Ishikawa (cell line): ENCODE results near the gene NR1D1.

Source experiments
- CEBPB ChIP-seq: IDR thresholded peaks from 2 replicates; pipeline ENCODE4 v1.6.1; 2012
- CREB1 ChIP-seq: IDR thresholded peaks from 2 replicates; pipeline ENCODE4 v1.6.1; 2012; ENCODE audit warnings: low read depth
- EGR1 ChIP-seq: IDR thresholded peaks from 2 replicates; pipeline ENCODE4 v1.6.1; 2012
- EP300 ChIP-seq: IDR thresholded peaks from 2 replicates; pipeline ENCODE4 v1.6.1; 2012; ENCODE audit warnings: borderline replicate concordance
- FOXM1 ChIP-seq: IDR thresholded peaks from 2 replicates; pipeline ENCODE4 v1.6.1; 2012; ENCODE audit warnings: low read depth, borderline replicate concordance
- MAX ChIP-seq: IDR thresholded peaks from 2 replicates; pipeline ENCODE4 v1.6.1; 2012
- NFIC ChIP-seq: IDR thresholded peaks from 2 replicates; pipeline ENCODE4 v1.6.1; 2012
- RAD21 ChIP-seq: IDR thresholded peaks from 2 replicates; pipeline ENCODE4 v1.6.1; 2012; ENCODE audit warnings: low read depth
- TAF1 ChIP-seq: IDR thresholded peaks from 2 replicates; pipeline ENCODE4 v1.6.1; 2012; ENCODE audit warnings: low read depth, mild to moderate bottlenecking
- TCF12 ChIP-seq: IDR thresholded peaks from 2 replicates; pipeline ENCODE4 v1.6.1; 2012; ENCODE audit warnings: low read depth
- TEAD4 ChIP-seq: IDR thresholded peaks from 2 replicates; pipeline ENCODE4 v1.6.1; 2012
- USF1 ChIP-seq: IDR thresholded peaks from 2 replicates; pipeline ENCODE4 v1.6.1; 2012
- YY1 ChIP-seq: IDR thresholded peaks from 2 replicates; pipeline ENCODE4 v1.6.1; 2012; ENCODE audit warnings: low read depth
- ZBTB7A ChIP-seq: IDR thresholded peaks from 2 replicates; pipeline ENCODE4 v1.6.1; 2012; ENCODE audit warnings: low read depth
- TF ChIP-seq, protein P1 (sequence below): IDR thresholded peaks from 2 replicates; pipeline ENCODE4 v1.6.1; 2012; ENCODE audit warnings: low read depth, mild to moderate bottlenecking

NR1D1 gene

GRCh38 chr17:40103688-40104087 is 3.3 kb upstream of the NR1D1 start:
- TF ChIP-seq NFIC = no peak
- TF ChIP-seq TCF12 = no peak
- no peak for TF ChIP-seq YY1
- no peak for TF ChIP-seq EGR1
- TF ChIP-seq FOXM1 = no peak
- TF ChIP-seq RAD21 = no peak
- no peak for TF ChIP-seq TEAD4
- TF ChIP-seq, protein P1, sequence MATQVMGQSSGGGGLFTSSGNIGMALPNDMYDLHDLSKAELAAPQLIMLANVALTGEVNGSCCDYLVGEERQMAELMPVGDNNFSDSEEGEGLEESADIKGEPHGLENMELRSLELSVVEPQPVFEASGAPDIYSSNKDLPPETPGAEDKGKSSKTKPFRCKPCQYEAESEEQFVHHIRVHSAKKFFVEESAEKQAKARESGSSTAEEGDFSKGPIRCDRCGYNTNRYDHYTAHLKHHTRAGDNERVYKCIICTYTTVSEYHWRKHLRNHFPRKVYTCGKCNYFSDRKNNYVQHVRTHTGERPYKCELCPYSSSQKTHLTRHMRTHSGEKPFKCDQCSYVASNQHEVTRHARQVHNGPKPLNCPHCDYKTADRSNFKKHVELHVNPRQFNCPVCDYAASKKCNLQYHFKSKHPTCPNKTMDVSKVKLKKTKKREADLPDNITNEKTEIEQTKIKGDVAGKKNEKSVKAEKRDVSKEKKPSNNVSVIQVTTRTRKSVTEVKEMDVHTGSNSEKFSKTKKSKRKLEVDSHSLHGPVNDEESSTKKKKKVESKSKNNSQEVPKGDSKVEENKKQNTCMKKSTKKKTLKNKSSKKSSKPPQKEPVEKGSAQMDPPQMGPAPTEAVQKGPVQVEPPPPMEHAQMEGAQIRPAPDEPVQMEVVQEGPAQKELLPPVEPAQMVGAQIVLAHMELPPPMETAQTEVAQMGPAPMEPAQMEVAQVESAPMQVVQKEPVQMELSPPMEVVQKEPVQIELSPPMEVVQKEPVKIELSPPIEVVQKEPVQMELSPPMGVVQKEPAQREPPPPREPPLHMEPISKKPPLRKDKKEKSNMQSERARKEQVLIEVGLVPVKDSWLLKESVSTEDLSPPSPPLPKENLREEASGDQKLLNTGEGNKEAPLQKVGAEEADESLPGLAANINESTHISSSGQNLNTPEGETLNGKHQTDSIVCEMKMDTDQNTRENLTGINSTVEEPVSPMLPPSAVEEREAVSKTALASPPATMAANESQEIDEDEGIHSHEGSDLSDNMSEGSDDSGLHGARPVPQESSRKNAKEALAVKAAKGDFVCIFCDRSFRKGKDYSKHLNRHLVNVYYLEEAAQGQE = no peak
- TF ChIP-seq EP300 = no peak
- TF ChIP-seq TAF1 = no peak
- no peak for TF ChIP-seq MAX
- TF ChIP-seq ZBTB7A = no peak

DNA sequence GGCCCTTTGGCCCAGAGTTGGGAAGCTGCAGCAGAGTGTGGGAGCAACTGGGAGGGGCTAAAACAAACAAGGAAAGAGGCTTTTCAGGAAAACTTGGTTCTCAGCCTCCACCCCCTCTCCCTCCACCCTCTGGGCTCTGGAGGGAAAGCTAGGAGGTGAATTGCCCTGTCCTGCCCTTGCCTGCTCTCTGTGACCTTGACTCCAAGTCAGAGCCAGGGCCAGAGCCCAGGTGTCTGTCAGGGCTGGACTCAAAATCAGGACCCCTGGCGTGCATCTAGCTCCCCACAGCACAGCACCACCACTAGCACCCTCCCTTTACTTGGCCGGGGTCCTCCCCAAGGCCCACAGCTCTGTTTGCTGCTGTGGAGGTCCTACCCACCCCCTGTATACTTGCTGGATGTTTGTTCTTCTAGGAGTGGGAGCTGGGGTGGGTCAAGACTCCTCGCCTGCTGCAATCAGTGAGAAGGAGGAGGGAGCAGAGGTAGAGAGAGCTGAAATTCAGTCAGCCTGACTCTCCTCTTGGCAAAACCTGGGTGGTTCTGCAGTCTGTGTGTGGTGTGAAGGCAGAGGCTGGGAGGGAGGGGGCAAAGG is 2.8 kb upstream of the NR1D1 start:
- no peak for TF ChIP-seq RAD21
- TF ChIP-seq EGR1 = no peak
- TF ChIP-seq EP300 = no peak
- no peak for TF ChIP-seq FOXM1
- TF ChIP-seq, protein P1 = no peak
- no peak for TF ChIP-seq ZBTB7A
- TF ChIP-seq YY1 = no peak
- TF ChIP-seq CREB1 = no peak
- no peak for TF ChIP-seq USF1
- no peak for TF ChIP-seq TAF1

GRCh38 chr17:40101367-40102210 is 1.2 kb upstream of the NR1D1 start:
- no peak for TF ChIP-seq CREB1
- TF ChIP-seq CEBPB = no peak
- no peak for TF ChIP-seq MAX
- TF ChIP-seq USF1 = no peak
- no peak for TF ChIP-seq NFIC
- TF ChIP-seq TCF12 = no peak
- no peak for TF ChIP-seq EP300
- no peak for TF ChIP-seq YY1
- TF ChIP-seq, protein P1 = no peak
- no peak for TF ChIP-seq ZBTB7A
- TF ChIP-seq EGR1 = no peak
- no peak for TF ChIP-seq RAD21
- no peak for TF ChIP-seq TAF1
- no peak for TF ChIP-seq FOXM1
- no peak for TF ChIP-seq TEAD4

DNA sequence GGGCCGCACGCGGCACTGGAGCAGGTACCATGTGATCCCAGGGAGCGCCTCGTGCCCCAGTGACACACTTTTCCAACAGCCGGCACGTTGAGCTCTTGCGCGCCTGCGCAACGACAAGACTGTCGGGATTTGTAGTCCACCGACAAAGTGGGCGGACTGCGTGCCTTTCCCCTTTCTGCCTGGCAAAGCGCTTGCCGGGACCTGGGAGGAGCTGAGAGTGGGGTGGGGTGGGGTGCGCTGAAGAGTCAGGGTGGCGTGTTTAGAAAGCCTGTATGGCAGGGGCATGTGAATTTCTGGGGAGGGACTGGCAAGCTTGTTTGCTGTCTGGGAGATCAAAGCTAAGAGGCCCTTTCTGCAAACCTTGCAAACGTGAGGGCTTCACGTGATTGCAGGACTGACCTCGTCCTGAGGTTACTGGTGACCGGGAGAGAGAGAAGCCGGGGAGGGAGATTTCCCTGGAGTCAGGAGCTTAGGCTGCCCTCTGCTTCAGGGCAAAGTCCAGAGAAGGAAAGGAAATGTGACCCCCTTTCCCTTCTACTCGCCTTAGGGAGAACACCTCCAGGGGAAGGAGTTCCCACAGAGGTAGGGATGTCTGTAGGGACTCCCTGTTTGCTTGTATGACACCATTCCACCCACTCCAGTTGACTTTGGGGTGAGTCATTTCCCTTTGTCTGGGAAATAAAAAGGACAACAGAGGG is 429 bp upstream of the NR1D1 start:
- TF ChIP-seq CEBPB = no peak; the same call in 1 of the 2 replicates
- TF ChIP-seq YY1 = no peak
- peak; percentile 28; the same call in 1 of the 2 replicates for TF ChIP-seq TEAD4
- TF ChIP-seq, protein P1 = no peak
- TF ChIP-seq CREB1 = no peak
- TF ChIP-seq USF1 = peak; percentile 93
- TF ChIP-seq EGR1 = no peak
- TF ChIP-seq EP300 = no peak
- peak; percentile 100 for TF ChIP-seq MAX
- no peak for TF ChIP-seq NFIC
- no peak for TF ChIP-seq ZBTB7A
- TF ChIP-seq TCF12 = peak; percentile 43; the same call in 1 of the 2 replicates
- no peak for TF ChIP-seq RAD21
- TF ChIP-seq FOXM1 = no peak
- TF ChIP-seq TAF1 = peak; percentile 37; the same call in 1 of the 2 replicates
